ENCODE measurements around the gene SNAPC1. TPM values are rescaled to one million over a fixed set of nuclear protein-coding genes. Genes with fewer than 3 reads are reported as not detected.

Gene SNAPC1
- total and polyA plus RNA-seq, 2 donors (not counting 3 experiments of a cell fraction or from before 2014, with no cell fraction given), result 12.7 to 14.3 TPM

GRCh38 chr14:61739133-61739532 is 23.1 kb upstream of the SNAPC1 start:
- H3K36me3 ChIP-seq (ENCODE audit: control insufficient read depth in 2 of 2, extremely low read depth in 1 of 2, insufficient read depth in 2 of 2, low read length in 2 of 2), result peaks cover 23 to 45% of the 10 kb centered on the region in 2 experiments
- no peaks in the 10 kb centered on the region for H3K9me3 ChIP-seq (replicated peaks; ENCODE audit: control insufficient read depth, insufficient read depth, low read length)
- H3K9me1 ChIP-seq (replicated peaks; ENCODE audit: control insufficient read depth, extremely low read depth, insufficient read depth, low read length), result no peaks in the 10 kb centered on the region
- no peak overlapping the region for H3K9ac ChIP-seq (replicated peaks; ENCODE audit: extremely low read depth, insufficient read depth, low read length)
- no peak overlapping the region for H3K27ac ChIP-seq (ENCODE audit: insufficient read depth, low read depth, low read length)
- no peak overlapping the region for H3K4me2 ChIP-seq (ENCODE audit: insufficient read depth, low read length)
- FAIRE-seq (no peak), DNase-seq (ENCODE audit: low read depth, low spot score) (no peak)
- BruUV-seq (replicated peaks), result no TSS peak
- no peak overlapping the region for H2AFZ ChIP-seq (ENCODE audit: low read depth, low read length)
- POLR2A ChIA-PET, result interaction anchor here (1.9 kb wide), 1 partner anchor 10 kb away, joined by 4 read pairs; no protein-coding TSS in a partner anchor
- intact Hi-C loops (cut with micrococcal nuclease), result no loop called here
- no peak overlapping the region for H3K4me3 ChIP-seq (replicated peaks in 1 of 3; ENCODE audit: insufficient read depth in 1 of 3, low read depth in 1 of 3, low read length in 3 of 3)
- CTCF ChIA-PET, result no interaction called here
- dilution Hi-C loops (cut with MboI; ENCODE audit: extremely low pct_ligation_motif_present, low sequenced_read_pairs), result loop anchor here (25.0 kb wide), 1 partner anchor 277 kb away; no protein-coding TSS in a partner anchor
- peaks cover 3% of the 10 kb centered on the region for H4K20me1 ChIP-seq (replicated peaks; ENCODE audit: control insufficient read depth, extremely low read depth, insufficient read depth, low read length)
- H3K27me3 ChIP-seq (ENCODE audit: control insufficient read depth in 2 of 2, insufficient read depth in 2 of 2, low read length in 2 of 2), result no peaks in the 10 kb centered on the region
- H3K4me1 ChIP-seq (ENCODE audit: control insufficient read depth, extremely low read depth, insufficient read depth, low read length), result no peaks in the 10 kb centered on the region
- peaks cover 77% of the 10 kb centered on the region for H3K79me2 ChIP-seq (ENCODE audit: control insufficient read depth, insufficient read depth, low read length)
- TF ChIP-seq POLR2A (IDR thresholded peaks at IDR 0.05; ENCODE audit: low read depth, low read length), result no peak
- no peak for TF ChIP-seq POLR2AphosphoS5 (IDR thresholded peaks at IDR 0.05; ENCODE audit: insufficient read depth, low read depth, low read length)
- no peak for TF ChIP-seq MYC (IDR thresholded peaks at IDR 0.05; ENCODE audit: low read depth, low read length)
- no peak for TF ChIP-seq GATA2 (IDR thresholded peaks at IDR 0.05; ENCODE audit: insufficient read depth, insufficient read length, low read depth, low read length)
- no peak for TF ChIP-seq CTCF (IDR thresholded peaks at IDR 0.05; ENCODE audit: extremely low read depth in 1 of 2, insufficient read depth in 1 of 2, low read depth in 1 of 2, low read length in 2 of 2)
- no peak for TF ChIP-seq FOS (IDR thresholded peaks at IDR 0.05; ENCODE audit: borderline replicate concordance, insufficient read depth, low read length)
- TF ChIP-seq EZH2 (IDR thresholded peaks at IDR 0.05; ENCODE audit: borderline replicate concordance, low read depth, low read length, severe bottlenecking), result no peak
- no peak for TF ChIP-seq JUN (IDR thresholded peaks at IDR 0.05; ENCODE audit: borderline replicate concordance, insufficient read depth, insufficient read length, low read depth)
- no peak for TF ChIP-seq MAX (IDR thresholded peaks at IDR 0.05; ENCODE audit: insufficient read depth, insufficient read length)

Measured in endothelial cell of umbilical vein (primary cell).